Adipocyte (in vitro differentiated cells): ENCODE results near the gene SLC39A7.

Experiments used
- DNase-seq: peaks from one replicate; pipeline ENCODE4 v3.0.0-alpha.2; 2015; ENCODE audit warnings: low read depth
- H3K27me3 ChIP-seq: replicated peaks from 2 replicates; pipeline ENCODE4 v1.7.0; 2013; ENCODE audit warnings: mild to moderate bottlenecking, low read length, moderate library complexity; ENCODE audit not compliant: control insufficient read depth, insufficient read depth
- H3K36me3 ChIP-seq: 2 replicates; pipeline ENCODE4 v1.7.0; 2013; ENCODE audit warnings: low read length, mild to moderate bottlenecking, moderate library complexity; ENCODE audit not compliant: control insufficient read depth, insufficient read depth, severe bottlenecking
- H3K4me1 ChIP-seq: 2 replicates; pipeline ENCODE4 v1.7.0; 2013; ENCODE audit warnings: mild to moderate bottlenecking, low read length, moderate library complexity; ENCODE audit not compliant: control insufficient read depth, insufficient read depth
- H3K4me3 ChIP-seq: 2 replicates; pipeline ENCODE4 v1.7.0; 2013; ENCODE audit warnings: mild to moderate bottlenecking, low read length, moderate library complexity
- H3K9ac ChIP-seq: 2 replicates; pipeline ENCODE4 v1.7.0; 2013; ENCODE audit warnings: mild to moderate bottlenecking, low read length, moderate library complexity
- H3K9me3 ChIP-seq: 2 replicates; pipeline ENCODE4 v1.7.0; 2013; ENCODE audit warnings: mild to moderate bottlenecking, low read length, moderate library complexity; ENCODE audit not compliant: control insufficient read depth

Gene SLC39A7

DNA sequence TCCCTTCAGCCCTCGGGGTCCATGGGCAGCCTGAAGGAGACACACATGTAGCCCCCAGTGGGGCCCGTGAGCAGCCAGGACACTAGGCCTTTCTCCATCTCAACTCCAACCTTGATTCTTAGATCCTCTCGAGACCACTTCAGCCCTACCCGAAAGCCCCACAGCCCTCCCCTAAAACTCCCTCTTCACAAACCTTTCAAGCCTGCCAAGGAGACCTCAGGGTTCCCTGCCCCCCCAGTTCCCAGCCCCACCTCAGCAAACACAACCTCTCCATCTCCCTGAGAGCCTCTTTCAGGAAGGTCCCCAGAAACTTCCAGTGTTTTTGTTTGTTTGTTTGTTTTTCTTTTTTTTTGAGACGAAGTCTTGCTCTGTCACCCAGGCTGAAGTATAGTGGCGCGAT, 19.5 kb upstream of the SLC39A7 start:
- Histone ChIP-seq H3K9ac (no peak overlapping the region), H3K27me3 (peaks cover 14% of the 10 kb centered on the region)

DNA sequence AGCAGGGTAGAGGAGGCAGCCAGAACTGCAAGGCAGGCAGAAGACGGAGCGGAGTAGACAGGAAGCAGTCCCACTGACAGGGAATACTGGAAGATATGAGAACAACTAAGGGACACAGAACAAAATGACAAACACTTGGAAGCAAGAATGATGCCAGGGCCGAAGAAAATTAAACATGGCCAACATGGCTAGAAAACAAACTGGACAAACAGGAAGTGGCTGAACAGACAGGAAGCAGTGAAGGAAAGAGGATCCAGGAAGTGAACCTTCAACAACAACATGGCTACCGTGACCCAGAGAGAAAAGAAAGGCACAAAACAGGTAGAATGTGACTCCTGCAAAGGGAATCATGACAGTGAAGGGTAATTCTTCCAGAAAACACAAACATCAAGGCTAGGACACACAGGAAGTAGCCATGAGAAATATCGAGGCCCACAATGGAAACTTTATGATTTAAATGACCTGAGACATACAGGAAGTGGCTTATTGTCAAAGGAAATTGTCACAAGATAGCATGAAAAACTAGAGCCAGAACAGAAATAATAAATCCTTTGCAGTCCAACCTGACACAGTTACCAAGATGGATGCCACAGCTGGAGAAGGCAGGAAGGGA, 17.5 kb upstream of the SLC39A7 start:
- no peak overlapping the region for H3K4me3 ChIP-seq
- H3K9me3 ChIP-seq: no peaks in the 10 kb centered on the region
- no peak overlapping the region for H3K9ac ChIP-seq
- H3K36me3 ChIP-seq: no peaks in the 10 kb centered on the region
- DNase-seq: no peak
- no peaks in the 10 kb centered on the region for H3K4me1 ChIP-seq
- peaks cover 5% of the 10 kb centered on the region for H3K27me3 ChIP-seq

More for the DNA sequence above, 19.5 kb upstream of the SLC39A7 start:
- H3K9me3 ChIP-seq: no peaks in the 10 kb centered on the region
- no peak for DNase-seq
- H3K4me1 ChIP-seq: no peaks in the 10 kb centered on the region
- H3K36me3 ChIP-seq: no peaks in the 10 kb centered on the region
- H3K4me3 ChIP-seq: no peak overlapping the region

DNA sequence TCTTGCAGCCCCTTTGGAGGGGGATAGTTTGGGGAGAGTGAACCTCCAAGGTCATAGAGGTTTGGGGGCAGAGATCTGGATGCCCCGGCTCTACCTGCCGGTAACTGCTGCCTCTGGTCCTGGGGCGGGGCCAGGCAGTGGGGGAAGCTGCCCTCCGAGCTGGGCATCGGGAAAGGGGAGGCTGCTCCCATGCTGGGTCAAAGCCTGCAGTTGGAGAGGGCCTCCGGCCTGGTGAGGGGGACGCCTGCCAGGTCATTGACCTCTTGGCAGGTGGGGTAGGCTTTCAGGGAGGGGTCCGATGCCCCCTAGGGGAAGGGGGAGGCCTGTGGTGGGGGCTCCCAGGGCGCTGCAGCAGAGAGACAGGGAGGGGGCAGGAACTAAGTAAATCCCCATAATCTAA, 15.5 kb upstream of the SLC39A7 start:
- peaks cover 18% of the 10 kb centered on the region for H3K27me3 ChIP-seq
- no peaks in the 10 kb centered on the region for H3K4me1 ChIP-seq
- no peak for DNase-seq
- H3K4me3 ChIP-seq: no peak overlapping the region
- no peaks in the 10 kb centered on the region for H3K36me3 ChIP-seq
- H3K9ac ChIP-seq: no peak overlapping the region
- no peaks in the 10 kb centered on the region for H3K9me3 ChIP-seq

DNA sequence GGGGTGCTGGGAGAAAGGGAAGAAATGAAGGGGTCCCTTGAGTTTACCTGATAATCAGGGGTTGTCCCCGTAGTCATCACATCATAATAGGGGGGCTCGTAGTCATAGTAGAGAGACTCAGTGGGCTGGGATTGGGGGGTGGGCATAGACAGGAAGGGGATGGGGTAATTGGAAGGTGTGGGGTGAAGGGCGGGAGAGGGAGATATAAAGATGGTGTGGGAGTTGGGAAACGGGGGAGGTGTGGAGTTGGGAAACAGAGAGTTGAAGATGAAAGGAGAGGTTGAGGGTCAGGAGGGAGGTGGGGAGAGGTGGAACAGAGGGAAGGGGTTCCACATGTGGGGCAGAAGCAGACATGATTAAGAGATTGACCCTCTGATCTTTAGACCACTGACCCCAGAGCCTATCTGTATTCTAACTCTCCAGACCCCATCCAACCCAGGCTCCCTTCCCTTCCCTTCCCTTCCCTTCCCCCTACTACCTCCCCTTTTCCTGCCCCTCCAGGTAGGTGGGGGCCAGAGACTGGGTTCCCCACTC, 14.9 kb upstream of the SLC39A7 start:
- no peak for DNase-seq
- Histone ChIP-seq H3K9ac (no peak overlapping the region), H3K27me3 (peaks cover 19% of the 10 kb centered on the region), H3K4me3 (no peak overlapping the region), H3K36me3 (no peaks in the 10 kb centered on the region), H3K4me1 (no peaks in the 10 kb centered on the region), H3K9me3 (no peaks in the 10 kb centered on the region)

DNA sequence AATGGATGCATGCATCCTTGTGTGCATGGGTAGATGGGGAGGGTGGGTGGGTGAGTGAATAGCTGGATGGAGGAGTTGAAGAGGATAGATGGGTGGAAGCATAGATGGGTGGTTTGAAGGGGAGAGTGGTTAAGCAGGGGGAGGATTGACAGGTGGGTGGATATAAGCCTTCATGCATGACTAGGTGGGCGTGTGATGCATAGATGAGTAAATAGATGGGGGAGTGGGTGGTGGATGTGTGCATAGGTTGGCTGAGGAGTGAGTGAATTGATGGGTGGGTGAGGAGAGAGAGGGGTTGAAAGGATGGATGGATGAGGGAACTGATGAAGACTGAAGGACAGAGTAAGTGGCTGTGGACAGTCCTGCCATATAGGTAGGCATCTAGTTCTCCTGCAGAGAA, 12.9 kb upstream of the SLC39A7 start:
- H3K9ac ChIP-seq: no peak overlapping the region
- no peak for DNase-seq
- H3K27me3 ChIP-seq: peaks cover 33% of the 10 kb centered on the region
- H3K4me3 ChIP-seq: no peak overlapping the region
- no peaks in the 10 kb centered on the region for H3K4me1 ChIP-seq
- H3K9me3 ChIP-seq: no peaks in the 10 kb centered on the region
- no peaks in the 10 kb centered on the region for H3K36me3 ChIP-seq

DNA sequence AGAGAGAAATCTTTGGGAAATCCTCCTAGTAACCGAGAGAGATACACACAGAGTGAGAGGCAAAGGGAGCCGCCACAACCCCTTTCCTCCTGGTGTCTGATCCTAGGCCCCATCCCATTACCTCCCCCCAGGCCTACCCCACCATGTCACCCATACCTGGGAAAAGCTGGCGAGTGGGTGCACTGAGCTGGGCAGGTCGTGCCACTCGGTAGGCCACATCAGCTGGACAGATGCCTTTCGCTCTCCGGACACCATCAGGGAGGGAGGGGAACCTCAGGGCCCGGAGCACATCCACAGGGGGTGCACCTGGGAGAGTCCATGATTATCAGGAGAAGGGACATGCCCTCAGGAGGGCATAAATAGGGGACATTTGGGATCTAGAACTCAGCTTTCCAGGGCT, 11.5 kb upstream of the SLC39A7 start:
- H3K36me3 ChIP-seq: peaks cover 5% of the 10 kb centered on the region
- H3K9ac ChIP-seq: no peak overlapping the region
- DNase-seq: no peak
- no peaks in the 10 kb centered on the region for H3K4me1 ChIP-seq
- no peak overlapping the region for H3K4me3 ChIP-seq
- peaks cover 33% of the 10 kb centered on the region for H3K27me3 ChIP-seq
- H3K9me3 ChIP-seq: no peaks in the 10 kb centered on the region

DNA sequence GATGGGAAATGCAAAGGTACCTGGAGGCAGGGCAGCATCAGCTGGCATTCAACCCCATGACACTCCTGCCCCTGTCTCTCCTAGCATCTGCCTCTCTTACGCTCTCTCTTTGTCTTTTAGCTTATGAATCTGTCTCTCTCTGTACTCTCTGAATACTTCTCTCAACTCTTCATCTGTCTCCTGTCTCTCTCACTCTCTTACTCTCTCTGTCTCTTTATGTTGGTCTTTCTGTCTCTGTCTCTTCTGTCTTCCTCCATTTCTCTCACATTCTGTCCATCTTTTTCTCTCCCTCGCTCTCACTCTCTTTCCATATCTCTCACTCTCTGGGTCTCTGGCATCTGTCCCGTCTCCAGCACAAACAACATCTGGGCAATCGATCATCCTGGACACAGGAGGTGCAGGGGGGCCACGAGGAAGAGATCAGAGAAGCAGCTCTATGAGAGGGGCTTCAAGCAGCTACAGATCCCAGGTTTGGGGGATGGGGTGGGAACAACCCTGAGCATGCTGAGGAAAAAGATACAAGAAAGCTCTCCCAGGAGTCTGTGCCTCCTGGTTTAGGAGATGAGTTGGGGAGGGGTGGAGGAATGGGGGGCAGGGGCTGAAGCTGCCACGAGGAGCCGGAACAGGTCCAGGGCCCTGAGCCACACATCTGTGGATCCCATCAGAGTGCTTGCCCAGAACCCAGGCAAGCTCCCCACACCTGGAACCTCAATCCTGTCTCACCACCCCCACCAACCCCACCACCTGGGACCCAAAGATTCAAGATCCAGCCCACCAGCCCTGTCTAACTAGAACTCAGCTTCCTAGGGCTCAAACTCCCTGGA, 10.8 kb upstream of the SLC39A7 start:
- Histone ChIP-seq H3K9me3 (no peaks in the 10 kb centered on the region), H3K27me3 (peaks cover 33% of the 10 kb centered on the region), H3K4me1 (no peaks in the 10 kb centered on the region), H3K9ac (no peak overlapping the region), H3K36me3 (peaks cover 11% of the 10 kb centered on the region), H3K4me3 (no peak overlapping the region)
- no peak for DNase-seq

DNA sequence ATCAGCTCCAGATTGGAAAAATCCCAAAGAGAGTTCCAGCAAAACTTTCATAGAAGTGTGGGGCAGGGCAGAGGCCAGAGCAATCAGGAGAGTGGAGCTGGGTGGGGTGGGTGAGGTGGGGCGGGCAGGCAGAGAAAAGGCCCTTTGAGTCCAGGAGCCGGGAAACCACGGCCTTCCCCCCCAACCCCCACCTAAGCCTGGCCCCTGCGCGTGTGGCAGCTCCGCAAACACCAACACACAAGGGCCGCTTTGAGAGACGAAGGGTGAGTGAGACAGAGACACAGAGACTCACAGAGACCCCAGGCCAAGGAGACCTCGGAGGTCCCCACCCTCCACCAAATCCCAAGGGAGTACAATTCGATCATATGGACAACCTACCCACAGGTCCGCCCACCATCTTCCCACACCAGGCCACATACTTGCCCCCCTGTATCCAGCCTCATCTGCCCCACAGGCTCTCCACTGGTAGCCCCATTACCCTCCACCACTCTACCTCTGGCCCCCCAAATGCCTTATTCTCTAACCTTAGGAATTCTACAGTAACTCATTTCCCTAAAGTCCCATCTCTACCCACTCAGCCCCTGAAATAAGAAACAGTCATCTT, 10.1 kb upstream of the SLC39A7 start:
- Histone ChIP-seq H3K36me3 (peaks cover 19% of the 10 kb centered on the region), H3K9ac (no peak overlapping the region), H3K9me3 (no peaks in the 10 kb centered on the region), H3K4me3 (no peak overlapping the region), H3K4me1 (no peaks in the 10 kb centered on the region), H3K27me3 (peaks cover 33% of the 10 kb centered on the region)
- no peak for DNase-seq

DNA sequence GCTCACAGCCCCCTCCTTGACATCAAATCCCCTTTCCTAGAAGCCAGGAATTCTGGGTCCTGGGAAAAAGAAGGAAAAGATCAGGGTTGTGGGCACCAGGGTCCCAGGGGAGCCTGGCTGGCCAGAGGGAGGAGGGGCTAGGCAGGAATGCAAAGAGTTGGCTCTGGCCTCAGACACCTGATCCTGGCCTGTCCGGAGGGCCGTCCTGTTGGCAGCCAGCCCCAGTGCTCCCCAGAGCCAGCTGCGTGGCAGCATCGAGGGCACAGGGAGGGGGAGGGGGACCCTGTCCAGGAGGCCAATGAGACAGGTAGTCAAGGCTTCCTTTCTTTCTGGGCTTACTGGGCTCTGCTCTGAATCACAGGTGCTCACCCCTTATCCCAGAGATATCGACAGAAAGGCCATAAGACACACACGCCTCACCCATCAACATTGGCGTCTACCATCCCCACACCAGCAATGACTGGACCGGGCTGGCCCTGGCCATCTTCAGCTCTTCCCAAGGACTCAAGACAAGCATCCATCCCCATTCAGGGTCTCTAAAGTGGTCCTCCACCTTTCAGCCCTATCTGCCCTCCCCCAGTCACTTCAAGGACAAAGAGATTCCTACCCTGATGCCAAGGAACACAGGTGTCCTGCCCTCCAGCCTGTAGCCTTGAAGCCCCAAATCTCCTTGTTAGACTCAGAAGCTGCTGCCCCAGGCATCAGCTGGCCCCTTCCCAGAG, 9.1 kb upstream of the SLC39A7 start:
- Histone ChIP-seq H3K4me3 (no peak overlapping the region), H3K4me1 (no peaks in the 10 kb centered on the region), H3K9me3 (no peaks in the 10 kb centered on the region), H3K9ac (no peak overlapping the region), H3K36me3 (peaks cover 28% of the 10 kb centered on the region), H3K27me3 (peaks cover 29% of the 10 kb centered on the region)
- DNase-seq: no peak

DNA sequence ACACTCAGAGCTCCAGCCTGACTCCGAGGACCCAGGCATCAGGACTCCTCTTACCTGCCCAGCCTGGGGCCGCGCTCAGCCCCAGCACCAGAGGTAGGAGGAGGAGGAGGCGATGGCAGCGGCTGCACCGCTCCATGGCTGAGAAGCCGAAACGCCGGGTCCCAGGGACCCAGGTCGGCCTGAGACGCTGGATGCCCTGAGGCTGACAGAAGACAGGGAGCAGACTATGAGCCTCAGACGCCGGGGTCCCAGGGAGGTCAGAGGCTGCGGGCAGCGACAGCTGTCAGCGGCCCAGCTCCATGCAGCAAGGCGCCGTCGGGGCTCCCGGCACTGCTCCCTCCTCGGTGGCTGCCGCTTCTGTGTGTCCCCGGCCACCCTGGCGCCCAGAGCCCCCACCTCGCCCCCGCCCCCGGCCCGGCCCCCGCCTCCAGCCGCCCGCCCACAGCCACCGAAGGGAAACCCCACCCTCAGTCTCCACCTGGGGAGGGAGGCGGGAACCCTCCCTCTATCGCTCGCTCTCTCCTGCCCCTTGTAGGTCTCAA, 8.5 kb upstream of the SLC39A7 start, which contains the start of gene COL11A2:
TSS of gene COL11A2 (minus strand) at position 363 of the 542 bp plus-strand sequence. CDS start at position 136, 227 bp downstream.
- DNase-seq: no peak

More for the DNA sequence above, 8.5 kb upstream of the SLC39A7 start, which contains the start of gene COL11A2:
- peaks cover 2% of the 10 kb centered on the region for H3K4me1 ChIP-seq
- H3K9me3 ChIP-seq: no peaks in the 10 kb centered on the region
- H3K36me3 ChIP-seq: peaks cover 35% of the 10 kb centered on the region
- peak within 1 kb of the TSS; percentile 68 for H3K9ac ChIP-seq
- H3K27me3 ChIP-seq: peaks cover 28% of the 10 kb centered on the region
- H3K4me3 ChIP-seq: peak within 1 kb of the TSS; percentile 74
